Stomach smooth muscle (tissue), 2 donors: ENCODE results near the gene MPP7.
"Not testable (repeated sequence)": the region's sequence is repeated elsewhere in the genome, so short reads cannot be mapped to it uniquely, and the experiment has no call there.

ENCODE experiments used
- H3K27ac ChIP-seq: one replicate; pipeline ENCODE4 v1.7.0; 2013; ENCODE audit warnings: mild to moderate bottlenecking, low read length, inconsistent platforms
- H3K27me3 ChIP-seq, 2 donors: one replicate each; pipeline ENCODE4 v1.7.0; 2013; ENCODE audit warnings: low read length in 2 of 2; ENCODE audit not compliant: insufficient read depth in 2 of 2, control insufficient read depth in 1 of 2
- H3K36me3 ChIP-seq, 2 donors: one replicate each; pipeline ENCODE4 v1.7.0; 2013; ENCODE audit warnings: low read length in 2 of 2; ENCODE audit not compliant: control insufficient read depth in 2 of 2, insufficient read depth in 2 of 2
- H3K4me1 ChIP-seq: one replicate; pipeline ENCODE4 v1.7.0; 2013; ENCODE audit warnings: low read length; ENCODE audit not compliant: control insufficient read depth, insufficient read depth
- H3K4me3 ChIP-seq, 2 donors: one replicate each; pipeline ENCODE4 v1.7.0; 2013; ENCODE audit warnings: low read length in 2 of 2
- H3K9ac ChIP-seq, 2 donors: one replicate each; pipeline ENCODE4 v1.7.0; 2013; ENCODE audit warnings: low read length in 2 of 2, mild to moderate bottlenecking in 1 of 2
- H3K9me3 ChIP-seq, 2 donors: one replicate each; pipeline ENCODE4 v1.7.0; 2013; ENCODE audit warnings: low read length in 2 of 2; ENCODE audit not compliant: control insufficient read depth in 2 of 2
- donor health status: healthy.
- donor health status: Pancreatic carcinoma.

The MPP7 gene

DNA sequence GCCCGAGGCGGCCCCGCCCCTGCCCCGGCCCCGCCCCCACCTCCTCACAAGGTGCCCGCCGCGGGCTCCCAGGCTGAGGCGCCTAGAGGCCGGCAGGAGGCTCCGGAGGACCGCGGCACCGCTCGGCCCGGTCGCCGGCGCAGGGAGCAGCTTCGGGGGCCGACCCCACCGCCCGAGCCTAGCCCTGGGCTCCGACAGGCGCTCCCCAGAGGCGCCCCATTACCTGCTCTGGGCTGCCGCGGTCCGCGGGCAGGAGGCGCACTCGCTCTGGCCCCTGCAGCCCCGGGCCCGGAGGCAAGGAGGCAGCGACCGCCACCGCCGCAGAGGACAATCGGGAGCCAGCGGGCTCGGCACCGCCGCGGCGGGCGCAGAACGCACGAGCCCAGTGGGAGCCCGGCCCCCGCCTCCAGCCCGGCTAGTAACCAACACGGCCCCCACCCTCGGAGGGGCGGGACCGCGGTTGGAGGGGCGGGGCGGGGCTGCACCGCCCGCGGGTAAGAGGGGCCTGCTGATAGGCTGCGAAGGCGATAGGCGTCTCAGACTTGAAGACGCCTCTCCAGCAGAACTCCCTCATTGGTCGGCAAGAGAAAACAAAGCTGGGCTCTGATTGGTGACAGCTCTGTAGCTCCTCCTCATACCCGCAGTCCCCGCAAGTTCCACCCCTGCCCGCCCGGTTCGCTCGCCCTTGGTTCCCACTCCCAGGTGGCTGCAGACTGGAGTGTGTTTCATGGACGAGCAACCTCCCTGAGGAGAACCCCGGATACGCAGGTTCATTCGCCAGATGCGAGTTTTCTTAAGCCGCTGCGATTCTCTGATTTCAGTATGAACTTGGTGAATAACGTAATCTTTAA lies at the start of gene MPP7:
Gene MPP7, minus strand, starts transcription at position 427 of the 851 bp plus-strand sequence. CDS start 64,460 bp downstream, outside the sequence.
- H3K36me3 ChIP-seq, result no peaks in the 10 kb centered on the region
- H3K27me3 ChIP-seq, result no peaks in the 10 kb centered on the region
- peak within 1 kb of the TSS; percentile 76 for H3K9ac ChIP-seq
- H3K4me3 ChIP-seq, result peak within 1 kb of the TSS; percentile 82 to 94
- H3K27ac ChIP-seq, result peak within 1 kb of the TSS; percentile 69
- H3K4me1 ChIP-seq, result no peaks in the 10 kb centered on the region
- H3K9me3 ChIP-seq, result no peaks in the 10 kb centered on the region

DNA sequence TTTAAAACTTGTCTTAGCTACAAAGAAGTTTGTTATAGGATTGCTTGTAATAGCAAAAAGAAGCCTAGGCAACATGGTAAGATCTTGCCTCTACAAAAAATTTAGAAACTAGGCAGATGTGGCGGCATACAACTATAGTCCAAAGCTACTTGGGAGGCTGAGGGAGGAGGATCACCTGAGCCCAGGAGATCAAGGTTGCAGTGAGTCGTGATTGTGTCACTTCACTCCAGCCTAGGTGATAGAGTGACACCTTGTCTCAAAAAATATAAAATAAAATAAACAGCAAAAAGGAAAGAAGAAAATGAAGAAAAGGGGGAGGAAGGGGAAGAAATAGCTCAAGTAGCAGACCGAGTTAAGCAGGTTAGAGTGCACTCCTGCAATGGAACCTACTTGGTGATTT lies 47.0 kb upstream of the MPP7 start:
- H3K27me3 ChIP-seq, result no peaks in the 10 kb centered on the region
- H3K9ac ChIP-seq, result no peak overlapping the region
- no peaks in the 10 kb centered on the region for H3K4me1 ChIP-seq
- no peaks in the 10 kb centered on the region for H3K36me3 ChIP-seq
- no peak overlapping the region for H3K27ac ChIP-seq
- H3K9me3 ChIP-seq, result no peaks in the 10 kb centered on the region
- no peak overlapping the region for H3K4me3 ChIP-seq

DNA sequence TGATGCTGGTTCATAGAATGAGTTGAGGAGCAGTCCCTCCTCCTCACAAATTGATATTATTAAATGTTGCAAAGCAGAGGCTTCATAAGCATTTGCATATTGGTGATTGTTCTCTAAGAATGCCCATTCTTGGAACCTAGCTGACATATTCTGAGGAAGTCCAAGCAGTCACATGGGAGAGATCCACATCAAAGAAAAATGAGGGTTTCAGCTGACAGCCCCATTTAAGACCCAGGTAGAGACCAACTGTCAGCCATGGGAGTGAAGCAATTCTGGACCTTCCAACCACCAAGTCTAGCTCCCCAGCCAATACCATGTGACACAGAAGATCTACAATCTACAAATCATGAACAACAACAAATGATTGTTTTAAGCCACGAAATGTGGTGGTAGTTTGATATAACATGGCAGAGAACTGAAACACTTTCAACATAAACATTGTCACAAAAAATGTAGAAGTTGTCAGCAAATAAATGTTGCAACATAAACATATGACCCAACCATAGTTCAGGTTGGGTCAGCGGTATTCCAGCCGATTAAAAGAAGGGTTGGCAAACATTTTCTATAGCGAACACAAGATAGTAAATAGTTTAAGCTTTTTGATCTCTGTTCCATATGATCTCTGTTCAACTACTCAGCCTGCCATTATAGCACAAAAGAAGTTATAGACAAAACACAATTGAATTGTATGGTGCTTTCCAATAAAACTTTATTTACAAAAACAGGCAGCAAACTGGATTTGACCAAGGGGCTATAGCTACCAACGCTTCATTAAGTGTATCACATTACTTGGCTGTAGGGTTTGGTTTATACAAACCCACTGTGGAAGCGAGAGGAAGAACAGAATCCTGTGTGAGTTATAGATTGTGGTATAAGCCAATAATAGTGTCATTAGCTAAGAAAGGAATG lies 41.4 kb upstream of the MPP7 start:
- no peak overlapping the region for H3K9ac ChIP-seq

GRCh38 chr10:28343252-28343651 lies 40.4 kb upstream of the MPP7 start:
- H3K36me3 ChIP-seq, result no peaks in the 10 kb centered on the region
- no peak overlapping the region for H3K9ac ChIP-seq
- no peaks in the 10 kb centered on the region for H3K9me3 ChIP-seq
- no peak overlapping the region for H3K4me3 ChIP-seq
- H3K27ac ChIP-seq, result no peak overlapping the region
- H3K4me1 ChIP-seq, result no peaks in the 10 kb centered on the region
- no peaks in the 10 kb centered on the region for H3K27me3 ChIP-seq

More for the DNA sequence above, 41.4 kb upstream of the MPP7 start:
- no peak overlapping the region for H3K27ac ChIP-seq
- H3K27me3 ChIP-seq, result no peaks in the 10 kb centered on the region
- H3K4me1 ChIP-seq, result no peaks in the 10 kb centered on the region
- H3K36me3 ChIP-seq, result no peaks in the 10 kb centered on the region
- H3K9me3 ChIP-seq, result no peaks in the 10 kb centered on the region
- no peak overlapping the region for H3K4me3 ChIP-seq

GRCh38 chr10:28341679-28342078 lies 38.8 kb upstream of the MPP7 start:
- not testable (repeated sequence) for H3K36me3 ChIP-seq, H3K9ac ChIP-seq, H3K9me3 ChIP-seq, H3K27ac ChIP-seq, H3K4me1 ChIP-seq, H3K27me3 ChIP-seq, H3K4me3 ChIP-seq

DNA sequence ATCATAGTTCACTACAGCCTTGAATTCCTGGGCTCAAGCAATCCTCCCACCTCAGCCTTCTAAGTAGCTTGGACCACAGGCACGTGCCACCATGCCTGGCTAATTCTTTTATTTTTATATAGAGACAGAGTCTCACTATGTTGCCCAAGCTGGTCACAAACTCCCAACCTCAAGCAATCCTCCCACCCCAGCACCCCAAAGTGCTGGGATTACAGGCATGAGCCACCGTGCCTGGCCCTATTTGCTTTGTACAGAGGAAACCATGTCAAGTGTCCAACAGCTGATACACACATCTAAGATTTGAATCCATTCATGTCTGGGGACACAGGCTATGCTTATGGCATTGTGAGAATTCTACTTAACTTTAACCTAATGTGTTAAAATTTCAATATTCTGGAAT lies 29.9 kb upstream of the MPP7 start:
- peak overlapping the region; percentile 50 for H3K27ac ChIP-seq
- H3K4me3 ChIP-seq, result peak overlapping the region in 1 of 2 donors; percentile 37

GRCh38 chr10:28331841-28332240 lies 29.0 kb upstream of the MPP7 start:
- Histone ChIP-seq H3K4me3 (no peak overlapping the region), H3K9ac (no peak overlapping the region), H3K4me1 (peaks cover 10% of the 10 kb centered on the region), H3K27ac (no peak overlapping the region), H3K27me3 (no peaks in the 10 kb centered on the region), H3K9me3 (no peaks in the 10 kb centered on the region), H3K36me3 (no peaks in the 10 kb centered on the region)

More for the DNA sequence above, 29.9 kb upstream of the MPP7 start:
- H3K9ac ChIP-seq, result peak overlapping the region in 1 of 2 donors; percentile 35
- H3K27me3 ChIP-seq, result no peaks in the 10 kb centered on the region
- no peaks in the 10 kb centered on the region for H3K9me3 ChIP-seq
- peaks cover 8% of the 10 kb centered on the region for H3K4me1 ChIP-seq
- no peaks in the 10 kb centered on the region for H3K36me3 ChIP-seq

GRCh38 chr10:28331066-28331465 lies 28.2 kb upstream of the MPP7 start:
- no peak overlapping the region for H3K4me3 ChIP-seq
- H3K36me3 ChIP-seq, result no peaks in the 10 kb centered on the region
- peak overlapping the region; percentile 20 for H3K27ac ChIP-seq
- H3K4me1 ChIP-seq, result peaks cover 17% of the 10 kb centered on the region
- H3K9me3 ChIP-seq, result no peaks in the 10 kb centered on the region
- H3K9ac ChIP-seq, result no peak overlapping the region
- H3K27me3 ChIP-seq, result no peaks in the 10 kb centered on the region

DNA sequence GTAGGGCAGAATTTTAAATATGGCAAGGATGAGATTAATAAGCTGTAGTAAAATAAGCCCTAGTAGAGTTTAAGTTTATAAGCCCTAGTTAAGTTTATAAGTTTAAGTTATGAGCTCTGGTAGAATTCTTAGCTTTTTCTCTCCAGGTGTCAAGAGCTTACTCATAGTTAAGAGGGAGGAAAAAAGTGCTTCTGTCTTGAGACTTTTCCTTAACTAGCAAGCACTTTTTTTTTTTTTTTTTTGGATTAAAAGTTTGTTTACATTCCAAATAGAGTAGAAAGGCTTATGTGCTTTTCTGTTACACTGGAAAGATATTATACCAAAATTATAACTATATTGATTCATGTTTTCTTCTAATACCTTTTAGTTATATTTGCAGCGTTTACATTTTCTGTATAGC lies 25.5 kb upstream of the MPP7 start:
- Histone ChIP-seq H3K27ac (peak overlapping the region; percentile 84), H3K4me3 (no peak overlapping the region), H3K9ac (peak overlapping the region in 1 of 2 donors; percentile 57), H3K36me3 (no peaks in the 10 kb centered on the region), H3K9me3 (no peaks in the 10 kb centered on the region), H3K27me3 (no peaks in the 10 kb centered on the region), H3K4me1 (peaks cover 13% of the 10 kb centered on the region)

- Histone ChIP-seq H3K4me1 (peaks cover 13% of the 10 kb centered on the region), H3K9ac (peak overlapping the region in 1 of 2 donors; percentile 57), H3K36me3 (no peaks in the 10 kb centered on the region), H3K27ac (peak overlapping the region; percentile 84), H3K4me3 (peak overlapping the region in 1 of 2 donors; percentile 42), H3K27me3 (no peaks in the 10 kb centered on the region), H3K9me3 (no peaks in the 10 kb centered on the region)
Measured at GRCh38 chr10:28327491-28327880, 24.6 kb upstream of the MPP7 start.
